ENCODE data around the gene EGFL6.

The EGFL6 gene, protein sequence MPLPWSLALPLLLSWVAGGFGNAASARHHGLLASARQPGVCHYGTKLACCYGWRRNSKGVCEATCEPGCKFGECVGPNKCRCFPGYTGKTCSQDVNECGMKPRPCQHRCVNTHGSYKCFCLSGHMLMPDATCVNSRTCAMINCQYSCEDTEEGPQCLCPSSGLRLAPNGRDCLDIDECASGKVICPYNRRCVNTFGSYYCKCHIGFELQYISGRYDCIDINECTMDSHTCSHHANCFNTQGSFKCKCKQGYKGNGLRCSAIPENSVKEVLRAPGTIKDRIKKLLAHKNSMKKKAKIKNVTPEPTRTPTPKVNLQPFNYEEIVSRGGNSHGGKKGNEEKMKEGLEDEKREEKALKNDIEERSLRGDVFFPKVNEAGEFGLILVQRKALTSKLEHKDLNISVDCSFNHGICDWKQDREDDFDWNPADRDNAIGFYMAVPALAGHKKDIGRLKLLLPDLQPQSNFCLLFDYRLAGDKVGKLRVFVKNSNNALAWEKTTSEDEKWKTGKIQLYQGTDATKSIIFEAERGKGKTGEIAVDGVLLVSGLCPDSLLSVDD

DNA sequence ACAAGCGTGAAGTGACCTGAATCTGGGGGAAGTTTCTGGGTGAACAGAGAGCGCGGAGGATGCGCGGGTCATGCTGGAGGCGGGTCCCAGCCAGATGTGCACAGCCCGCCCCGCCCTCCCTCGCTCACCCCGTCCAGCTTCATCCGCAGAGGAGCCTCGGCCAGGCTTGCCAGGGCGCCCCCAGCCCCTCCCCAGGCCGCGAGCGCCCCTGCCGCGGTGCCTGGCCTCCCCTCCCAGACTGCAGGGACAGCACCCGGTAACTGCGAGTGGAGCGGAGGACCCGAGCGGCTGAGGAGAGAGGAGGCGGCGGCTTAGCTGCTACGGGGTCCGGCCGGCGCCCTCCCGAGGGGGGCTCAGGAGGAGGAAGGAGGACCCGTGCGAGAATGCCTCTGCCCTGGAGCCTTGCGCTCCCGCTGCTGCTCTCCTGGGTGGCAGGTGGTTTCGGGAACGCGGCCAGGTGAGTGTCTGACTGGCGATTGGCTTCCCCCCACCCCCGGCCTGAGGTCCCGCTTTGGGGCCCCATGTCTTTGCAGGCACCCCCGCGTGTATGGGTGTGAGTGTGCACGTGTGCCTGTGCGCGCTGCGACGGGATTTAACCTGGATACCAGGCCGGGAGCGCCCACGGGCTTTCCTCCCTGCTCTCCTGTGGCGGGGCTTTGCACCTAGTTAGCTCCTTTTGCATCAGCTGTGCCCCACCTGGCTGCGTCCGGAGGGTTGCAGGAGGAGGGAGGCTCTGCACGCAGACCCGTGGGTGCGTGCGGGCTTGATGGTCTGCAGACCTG, at the start of gene EGFL6:
TSS of gene EGFL6 (plus strand) at position 123 of the 782 bp plus-strand sequence. CDS start at position 384, 261 bp downstream.
- DNase-seq (ENCODE audit: low spot score) = no peak
- TF ChIP-seq CTCF (IDR thresholded peaks at IDR 0.05; ENCODE audit: extremely low read depth, missing control alignments) = no peak

DNA sequence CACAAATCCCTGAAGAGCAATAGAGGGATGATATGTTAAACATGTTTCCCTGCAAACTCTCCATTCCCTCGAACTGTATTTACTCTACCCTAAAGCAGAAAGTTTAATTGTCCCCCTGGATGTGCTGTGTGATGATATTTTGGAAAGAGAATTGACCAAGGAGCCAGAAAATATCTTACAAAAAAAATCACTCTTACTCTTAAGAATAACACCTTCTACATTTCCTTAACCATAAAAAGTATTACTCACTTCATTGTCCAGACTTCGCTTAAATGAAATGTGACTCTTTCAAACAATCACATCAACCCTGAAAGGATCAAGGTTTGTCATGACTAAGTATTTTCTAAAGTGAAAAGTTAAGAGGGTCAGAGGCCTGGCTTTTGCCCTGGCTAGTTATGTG, 49.0 kb upstream of the EGFL6 start:
- no peak for TF ChIP-seq CTCF (IDR thresholded peaks at IDR 0.05; ENCODE audit: extremely low read depth, missing control alignments)
- no peak for DNase-seq (ENCODE audit: low spot score)

- TF ChIP-seq CTCF (IDR thresholded peaks at IDR 0.05; ENCODE audit: extremely low read depth, missing control alignments) = no peak
- DNase-seq (ENCODE audit: low spot score) = no peak
Measured at GRCh38 chrX:13520936-13521335, 48.5 kb upstream of the EGFL6 start.

- no peak for TF ChIP-seq CTCF (IDR thresholded peaks at IDR 0.05; ENCODE audit: extremely low read depth, missing control alignments)
- no peak for DNase-seq (ENCODE audit: low spot score)
Measured at GRCh38 chrX:13522811-13523210, 46.6 kb upstream of the EGFL6 start.

DNA sequence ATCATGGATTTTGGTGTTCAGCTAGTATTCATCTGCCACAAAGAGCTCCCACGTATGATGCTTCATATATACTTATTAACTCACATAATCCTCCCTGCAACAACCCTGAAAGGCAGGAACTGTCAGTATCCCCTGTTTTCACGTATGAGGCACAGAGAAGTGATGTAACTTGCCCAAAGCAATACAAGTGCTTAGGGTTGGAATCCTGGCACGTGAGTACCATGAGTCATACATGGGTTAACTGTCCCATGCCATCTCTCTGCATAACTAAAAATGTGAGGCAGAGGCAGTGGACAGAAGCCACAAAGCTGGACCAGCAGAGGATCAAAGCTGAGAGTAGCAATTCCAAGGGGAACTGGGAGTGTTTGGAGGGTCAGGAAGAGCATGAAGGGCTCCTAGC, 35.7 kb upstream of the EGFL6 start:
- no peak for TF ChIP-seq CTCF (IDR thresholded peaks at IDR 0.05; ENCODE audit: extremely low read depth, missing control alignments)

GRCh38 chrX:13535376-13536165, 33.8 kb upstream of the EGFL6 start:
- TF ChIP-seq CTCF (IDR thresholded peaks at IDR 0.05; ENCODE audit: extremely low read depth, missing control alignments) = no peak
- DNase-seq (ENCODE audit: low spot score) = no peak

More for the DNA sequence above, 35.7 kb upstream of the EGFL6 start:
- no peak for DNase-seq (ENCODE audit: low spot score)

Data from GM20000 (cell line).